Glomerular endothelial cell (primary cell): ENCODE measurements around the gene DUSP5. TPM values are rescaled to one million over a fixed set of nuclear protein-coding genes. Genes with fewer than 3 reads are reported as not detected.
"Not testable (repeated sequence)": the region's sequence is repeated elsewhere in the genome, so short reads cannot be mapped to it uniquely, and the experiment has no call there.

Experiments used
- DNase-seq: peaks from one replicate; pipeline ENCODE4 v3.0.0-alpha.2; 2011; ENCODE audit warnings: low read depth, low spot score; ENCODE audit errors: extremely low read depth
- total RNA-seq: library from RNA; depleted of rRNA; stranded (reverse); fragments of >200 nt; gene quantifications from 2 replicates; pipeline ENCODE4 v1.2.3, GENCODE V29; 2015

The DUSP5 gene
- total RNA-seq, 1 donor from 2014 or later, result 28.8 TPM

GRCh38 chr10:110512461-110513187 is 14.9 kb downstream of the DUSP5 start:
- DNase-seq, result no peak

GRCh38 chr10:110513949-110514348 is 16.2 kb downstream of the DUSP5 start:
- DNase-seq, result no peak

- no peak for DNase-seq
Measured at GRCh38 chr10:110514848-110515247, 17.1 kb downstream of the DUSP5 start.

- DNase-seq, result no peak
Measured at GRCh38 chr10:110516815-110517492, 19.2 kb downstream of the DUSP5 start.

- DNase-seq, result no peak
Measured at GRCh38 chr10:110522365-110522988, 24.8 kb downstream of the DUSP5 start.

GRCh38 chr10:110523736-110524135 is 26.0 kb downstream of the DUSP5 start:
- DNase-seq, result no peak

GRCh38 chr10:110524179-110524858 is 26.6 kb downstream of the DUSP5 start:
- no peak for DNase-seq

GRCh38 chr10:110524859-110525232 is 27.1 kb downstream of the DUSP5 start:
- DNase-seq, result no peak

- DNase-seq, result no peak
Measured at GRCh38 chr10:110525349-110526260, 27.9 kb downstream of the DUSP5 start.

- no peak for DNase-seq
Measured at GRCh38 chr10:110527731-110528171, 30.0 kb downstream of the DUSP5 start.

GRCh38 chr10:110528224-110528996 is 30.7 kb downstream of the DUSP5 start:
- no peak for DNase-seq

- DNase-seq, result not testable (repeated sequence)
Measured at GRCh38 chr10:110528997-110529524, 31.4 kb downstream of the DUSP5 start.

- DNase-seq, result no peak
Measured at GRCh38 chr10:110529596-110530011, 31.9 kb downstream of the DUSP5 start.

- DNase-seq, result no peak
Measured at GRCh38 chr10:110530131-110530831, 32.6 kb downstream of the DUSP5 start.

- no peak for DNase-seq
Measured at GRCh38 chr10:110531687-110532086, 34.0 kb downstream of the DUSP5 start.

GRCh38 chr10:110532628-110533027 is 34.9 kb downstream of the DUSP5 start:
- not testable (repeated sequence) for DNase-seq

- DNase-seq, result no peak
Measured at GRCh38 chr10:110533149-110533548, 35.4 kb downstream of the DUSP5 start.

- DNase-seq, result no peak
Measured at GRCh38 chr10:110534571-110534970, 36.9 kb downstream of the DUSP5 start.
